NCI-H146 (cell line): ENCODE results near the gene PSTPIP1.
"Not testable (repeated sequence)": the region's sequence is repeated elsewhere in the genome, so short reads cannot be mapped to it uniquely, and the experiment has no call there.

Experiments used
- DNase-seq: peaks from one replicate; lab custom pipeline; 2025; lab: John Stamatoyannopoulos, UW

PSTPIP1 gene

DNA sequence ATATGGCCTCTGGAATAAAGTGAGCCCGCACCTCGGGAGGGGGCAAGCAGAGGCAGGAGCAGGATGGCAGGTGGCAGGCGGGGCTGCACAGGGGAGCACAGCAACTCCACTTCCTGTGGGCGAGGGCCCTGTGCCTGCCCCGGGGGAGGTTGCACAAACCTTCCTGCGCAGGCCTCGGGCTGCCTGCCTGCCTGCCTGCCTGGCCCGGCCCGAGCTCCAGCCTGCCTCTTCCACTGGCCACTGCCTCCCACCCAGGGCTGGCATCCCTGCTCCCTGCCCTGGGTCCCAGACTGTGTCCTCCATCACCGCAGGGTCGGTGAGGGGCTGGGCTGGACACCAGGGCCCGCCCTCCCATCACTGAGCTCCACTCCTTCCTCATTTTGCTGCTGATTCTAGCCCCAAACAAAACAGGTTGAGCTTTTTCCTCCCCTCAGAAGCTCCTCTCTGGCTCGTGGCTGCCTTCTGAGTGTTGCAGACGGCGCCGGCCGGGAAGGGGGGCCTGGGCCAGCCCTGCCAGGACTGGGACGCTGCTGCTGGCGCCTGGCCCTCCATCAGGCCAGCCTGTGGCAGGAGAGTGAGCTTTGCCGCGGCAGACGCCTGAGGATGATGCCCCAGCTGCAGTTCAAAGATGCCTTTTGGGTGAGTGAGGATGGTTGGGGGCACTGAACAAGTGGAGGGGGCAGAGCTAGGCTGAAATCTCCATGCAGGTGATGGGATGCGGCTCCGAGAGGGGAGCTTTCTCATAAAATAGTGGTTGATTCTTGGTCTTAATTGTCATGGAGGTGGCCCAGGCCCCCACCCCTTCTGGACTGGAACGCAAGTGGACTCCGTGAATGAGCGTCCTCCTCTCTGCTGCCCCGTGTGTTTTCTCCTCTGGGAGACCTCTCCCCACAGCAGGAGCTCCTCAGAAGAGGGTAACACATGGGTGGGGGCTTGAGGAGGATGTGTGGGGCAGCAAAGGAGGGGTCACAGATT, at the start of gene PSTPIP1:
TSS of gene PSTPIP1 (plus strand) at position 156 of the 975 bp plus-strand sequence. CDS start at position 604, 448 bp downstream.
- DNase-seq, result no peak

DNA sequence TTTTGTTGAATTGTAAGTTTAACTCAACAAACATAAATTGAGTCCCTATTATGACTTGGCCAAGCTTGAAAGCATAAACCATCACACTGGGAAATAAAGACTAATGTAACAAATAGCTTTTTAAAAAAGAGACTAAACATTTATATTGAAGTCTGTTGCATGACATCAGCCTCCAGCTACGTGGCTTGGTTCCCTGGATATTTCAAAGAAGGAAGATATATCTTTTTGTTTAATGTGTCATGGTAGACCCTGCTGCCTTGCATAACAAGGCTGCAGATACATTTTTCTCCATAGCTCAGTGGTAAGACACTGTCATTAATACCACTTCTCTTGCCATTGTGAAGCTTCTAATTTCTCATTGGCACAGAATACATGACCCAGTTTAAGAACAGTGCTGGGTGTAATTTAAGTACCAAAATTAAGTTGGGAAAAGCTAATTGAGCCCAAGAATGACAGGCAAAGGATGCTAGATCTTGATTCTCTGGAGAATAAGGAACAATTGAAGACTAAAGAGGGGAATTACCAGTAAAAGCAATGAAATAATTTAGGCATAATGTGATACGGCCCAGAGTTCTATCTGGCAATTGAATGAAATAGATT, 49.3 kb upstream of the PSTPIP1 start:
- DNase-seq, result no peak

DNA sequence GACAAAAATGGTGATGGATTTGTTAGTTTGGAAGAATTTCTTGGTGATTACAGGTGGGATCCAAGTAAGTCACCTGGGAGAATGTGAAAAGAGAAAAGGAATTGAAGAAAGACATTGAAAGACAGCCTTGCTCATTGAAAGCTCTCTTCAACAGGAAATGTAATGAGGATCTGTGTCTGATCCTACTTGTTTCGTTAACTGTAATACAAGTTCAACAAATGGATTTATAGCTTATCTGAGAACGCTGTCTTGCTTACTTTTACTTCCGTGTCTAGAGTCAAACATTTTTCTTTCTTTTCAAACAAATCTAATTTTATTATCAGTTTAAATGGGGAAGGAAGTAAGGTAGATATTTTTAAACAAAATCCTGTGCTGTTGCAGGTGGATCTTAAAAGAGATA, 47.5 kb upstream of the PSTPIP1 start:
- DNase-seq, result no peak

DNA sequence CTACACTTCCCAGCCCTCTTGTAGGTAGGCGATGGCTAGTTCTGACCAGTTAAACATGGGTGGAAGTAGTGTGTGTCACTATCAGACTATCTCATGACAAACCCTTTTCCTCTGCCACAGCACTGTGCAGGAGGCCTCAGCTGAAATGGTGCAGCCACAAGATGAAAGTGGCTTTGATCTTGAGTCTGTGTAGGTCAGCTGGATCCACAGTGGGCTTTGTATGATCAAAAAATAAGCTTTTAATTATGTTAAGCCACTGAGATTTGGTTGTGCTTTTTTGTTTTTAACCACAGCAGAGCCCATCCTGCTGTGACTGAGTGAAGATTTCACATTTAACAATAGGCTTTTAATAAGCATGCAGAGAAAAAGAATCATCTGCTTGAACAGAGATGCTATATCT, 43.7 kb upstream of the PSTPIP1 start:
- no peak for DNase-seq

DNA sequence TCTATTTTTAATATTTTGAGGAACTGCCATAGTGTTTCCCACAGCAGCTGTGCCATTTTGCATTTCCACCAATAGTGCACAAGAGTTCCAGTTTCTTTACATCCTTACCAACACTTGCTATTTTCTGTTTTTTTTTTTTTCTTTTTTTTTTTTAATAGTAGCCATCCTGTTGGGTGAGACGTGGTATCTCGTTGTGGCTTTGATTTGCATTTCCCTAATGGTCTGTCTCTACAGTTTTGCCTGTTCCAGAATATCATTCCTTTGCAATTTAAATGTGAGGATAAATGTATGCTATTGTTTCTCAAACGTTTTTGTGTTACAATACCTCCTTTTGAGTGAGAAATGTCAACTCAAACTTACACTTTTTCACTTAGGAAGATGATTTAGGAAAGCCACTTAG, 41.0 kb upstream of the PSTPIP1 start:
- no peak for DNase-seq

DNA sequence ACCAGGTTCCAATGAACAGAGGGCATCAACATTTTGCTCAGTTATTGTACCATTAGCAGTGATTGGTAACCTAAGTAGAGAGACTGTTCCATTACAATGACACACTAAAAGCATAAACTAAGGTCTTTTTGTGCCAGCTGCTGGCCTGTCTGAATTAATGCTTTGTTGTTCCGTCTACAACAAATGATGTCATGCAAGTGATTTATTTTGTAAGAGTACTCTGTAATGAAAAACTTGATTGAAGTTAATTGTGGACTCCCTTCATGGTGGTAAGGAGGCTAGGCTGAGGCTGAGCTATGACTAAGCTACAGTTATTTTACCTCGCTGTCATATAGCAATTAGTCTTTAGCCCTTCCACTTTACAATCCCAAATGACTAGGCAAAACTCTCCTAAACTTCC, 40.2 kb upstream of the PSTPIP1 start:
- DNase-seq, result no peak

DNA sequence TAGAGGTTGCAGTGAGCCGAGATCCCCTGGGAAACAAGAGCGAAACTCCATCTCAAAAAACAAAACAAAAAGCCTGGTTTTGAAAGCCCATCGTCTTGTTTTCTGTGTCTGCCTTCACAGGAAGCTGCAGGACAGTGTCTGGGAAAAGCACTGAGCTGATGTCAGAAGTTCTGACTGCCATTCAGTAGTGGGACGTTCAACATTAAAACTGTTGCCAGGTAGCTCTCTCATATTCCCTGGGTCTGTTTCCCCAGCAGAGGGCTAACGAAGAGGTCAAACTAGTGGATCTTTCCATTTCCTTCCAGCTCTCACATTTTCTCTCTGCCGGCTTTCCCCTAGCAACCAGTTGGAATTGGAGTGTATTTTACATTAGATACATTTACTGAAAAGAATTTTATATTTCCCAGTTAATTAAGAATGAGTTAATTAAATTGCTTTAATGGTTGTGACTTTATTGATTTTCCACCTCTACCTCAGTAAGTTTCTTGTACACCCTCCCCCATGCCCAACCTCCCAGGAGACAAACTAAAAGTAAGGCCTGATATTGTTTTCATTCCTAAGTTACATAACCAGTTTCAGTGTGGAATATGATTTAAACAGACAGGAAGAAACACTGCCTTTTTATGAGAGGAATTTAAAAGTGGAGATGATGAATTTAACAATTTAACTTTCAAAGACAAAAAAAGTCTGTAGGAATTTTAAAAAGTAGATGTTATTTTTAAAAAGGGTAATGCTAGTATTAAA, 33.5 kb upstream of the PSTPIP1 start:
- no peak for DNase-seq

DNA sequence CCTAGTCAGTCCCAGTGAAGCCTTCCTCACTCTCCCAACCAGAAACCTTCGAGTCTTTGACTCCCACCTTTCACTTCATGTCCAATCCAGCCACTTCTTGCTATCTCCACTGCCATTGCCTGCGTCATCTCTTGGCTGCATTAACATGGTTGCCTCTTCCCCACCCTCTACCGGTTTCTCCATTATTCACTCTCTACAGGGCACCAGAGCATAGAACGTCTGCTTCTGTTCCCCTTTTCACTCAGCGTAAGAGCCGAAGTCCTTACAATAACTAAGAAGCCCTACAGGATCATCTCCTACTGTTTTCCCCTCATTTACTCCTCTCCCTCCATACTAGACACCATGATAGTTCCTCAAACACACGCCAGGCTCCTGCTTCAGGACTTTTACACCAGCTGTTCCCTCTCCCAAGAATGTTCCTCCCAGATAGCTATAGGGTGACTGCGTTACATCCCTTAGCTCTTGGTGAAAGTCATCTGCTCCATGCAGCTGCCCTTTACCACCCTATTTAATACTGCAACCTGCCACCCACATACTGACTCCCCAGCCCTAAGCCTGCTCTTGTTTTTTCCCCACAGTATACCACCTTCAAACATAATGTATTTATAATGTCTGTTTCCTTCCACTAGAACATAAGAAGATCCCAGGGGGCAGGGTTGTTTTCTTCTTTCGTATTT, 32.5 kb upstream of the PSTPIP1 start:
- DNase-seq, result no peak

DNA sequence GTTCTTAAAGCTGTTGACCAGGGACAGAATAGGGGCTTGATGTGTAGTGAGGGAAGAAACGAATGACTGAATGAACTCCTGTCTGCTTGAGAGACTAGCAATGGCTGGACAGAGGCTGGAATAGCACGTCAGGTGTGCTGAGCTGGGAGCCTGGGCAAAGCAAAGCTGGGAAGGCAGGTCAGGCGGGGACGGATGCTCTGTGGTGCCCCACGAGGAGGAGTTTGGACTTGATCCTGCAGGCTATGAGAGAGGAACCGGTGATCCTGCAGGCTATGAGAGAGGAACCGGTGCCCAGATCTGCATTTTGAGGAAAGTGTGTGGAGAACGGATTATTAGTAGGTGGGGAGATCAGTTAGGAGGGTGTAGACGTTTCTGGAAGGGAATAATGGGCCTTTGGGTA, 31.3 kb upstream of the PSTPIP1 start:
- no peak for DNase-seq

DNA sequence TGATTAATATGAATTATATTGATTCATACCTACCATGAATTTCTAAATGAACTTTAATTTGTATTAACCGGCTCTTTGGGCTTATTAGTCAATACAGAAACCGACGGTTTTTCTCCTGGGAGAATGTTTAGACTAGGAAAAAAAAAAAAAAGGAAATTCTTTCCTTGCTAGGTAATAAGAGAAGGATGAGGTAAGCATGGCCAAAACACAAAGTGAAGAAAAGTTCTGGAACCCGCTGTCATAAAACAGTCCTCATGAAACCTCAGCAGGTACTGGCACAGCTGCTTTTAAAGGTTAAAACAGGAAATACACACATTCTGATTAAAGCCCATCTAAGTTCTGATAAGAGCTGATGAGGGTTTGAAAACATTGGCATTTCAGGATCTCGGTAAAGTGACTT, 30.8 kb upstream of the PSTPIP1 start:
- no peak for DNase-seq

DNA sequence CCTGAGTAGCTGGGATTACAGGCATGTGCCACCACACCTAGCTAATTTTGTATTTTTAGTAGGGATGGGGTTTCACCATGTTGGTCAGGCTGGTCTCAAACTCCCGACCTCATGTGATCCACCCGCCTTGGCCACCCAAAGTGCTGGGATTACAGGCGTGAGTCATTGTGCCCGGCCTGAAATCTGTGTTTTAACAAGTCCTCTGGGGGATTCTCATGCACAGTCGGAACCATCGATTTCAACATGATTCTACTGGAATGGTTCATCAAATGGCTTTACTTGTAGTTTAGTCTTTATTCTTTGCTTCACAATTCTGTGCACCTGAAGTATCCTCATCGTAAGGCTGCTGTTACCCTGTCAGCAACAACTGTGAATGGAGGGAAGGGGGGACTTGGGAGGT, 28.9 kb upstream of the PSTPIP1 start:
- not testable (repeated sequence) for DNase-seq

DNA sequence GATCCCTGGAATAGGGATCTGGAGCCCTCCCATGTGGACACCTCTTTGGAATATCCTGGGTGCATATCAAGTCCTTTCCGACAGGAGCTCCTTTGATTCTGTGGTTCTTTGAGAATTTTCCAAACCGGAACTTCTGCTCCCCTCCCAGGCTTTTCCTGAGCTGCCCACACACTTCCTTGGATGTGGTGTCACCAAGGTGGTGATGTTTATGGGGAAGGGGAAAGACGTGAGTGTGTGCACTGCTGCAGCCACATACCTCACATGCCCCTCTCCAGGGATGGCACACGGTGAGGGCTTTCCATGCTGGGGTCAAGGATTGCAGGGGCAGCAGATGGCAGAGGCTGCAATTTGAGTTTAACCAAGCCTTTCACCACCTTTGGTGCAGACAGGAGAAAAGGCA, 27.9 kb upstream of the PSTPIP1 start:
- DNase-seq, result no peak

DNA sequence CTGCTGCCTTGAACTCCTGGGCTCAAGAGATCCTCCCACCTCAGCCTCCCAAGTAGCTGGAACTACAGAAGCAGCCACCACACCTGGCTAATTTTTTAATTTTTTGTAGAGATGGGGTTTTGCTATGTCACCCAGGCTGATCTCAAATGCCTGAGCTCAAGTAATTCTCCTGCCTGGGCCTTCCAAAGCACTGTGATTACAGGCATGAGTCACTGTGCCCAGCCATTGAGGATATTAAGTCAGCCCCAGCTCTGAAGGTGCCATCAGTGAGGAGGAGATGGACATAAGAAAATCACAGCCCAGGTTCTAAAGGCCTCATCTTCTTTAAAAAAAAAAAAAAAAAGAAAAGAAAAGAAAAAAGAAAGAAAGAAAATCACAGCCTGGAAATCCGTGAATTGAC, 26.6 kb upstream of the PSTPIP1 start:
- no peak for DNase-seq

DNA sequence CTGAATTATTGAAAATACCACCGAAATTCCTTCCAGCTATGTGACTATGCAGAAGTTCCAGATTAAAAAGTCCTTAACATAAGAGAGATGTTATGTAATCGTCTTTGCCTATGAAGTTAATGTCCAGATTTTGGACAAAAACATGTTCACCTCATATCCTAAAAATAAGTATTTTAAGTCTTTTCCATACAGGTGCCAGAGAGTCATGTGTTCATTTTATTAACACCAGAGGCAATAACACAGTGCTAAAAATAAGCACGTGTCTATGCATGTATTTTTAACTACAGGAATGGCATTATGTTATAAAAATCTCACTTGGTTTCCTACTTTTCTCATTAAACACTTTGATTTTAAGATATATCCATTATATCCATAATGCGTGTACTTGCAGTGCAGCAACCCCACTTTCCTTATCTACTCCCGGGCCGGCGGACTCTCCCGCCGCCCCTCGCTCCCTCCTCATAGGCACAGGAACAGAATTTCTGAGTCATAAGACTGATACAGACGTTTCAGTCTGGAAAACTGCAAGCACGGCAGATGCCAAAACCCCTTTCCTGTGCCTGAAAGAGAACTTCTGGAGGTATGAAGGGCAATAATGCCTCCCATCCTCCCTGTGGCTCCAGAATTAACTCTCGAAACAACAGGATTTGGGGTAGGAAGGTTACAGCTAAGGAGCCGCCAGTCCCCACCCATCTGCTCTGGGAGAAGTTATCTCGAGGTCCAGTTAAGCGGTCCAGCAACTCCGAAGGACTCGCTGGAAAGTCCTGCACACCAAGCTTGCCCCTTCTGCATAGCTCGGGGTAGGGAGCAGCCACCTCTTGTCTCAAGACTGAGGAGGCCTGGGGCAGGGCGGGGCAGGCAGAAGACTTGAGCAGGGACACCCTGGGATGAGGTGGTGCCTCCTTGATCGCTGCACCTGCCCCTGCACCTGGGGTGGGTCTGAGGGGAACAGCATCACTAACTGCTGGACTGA, 22.3 kb upstream of the PSTPIP1 start:
- no peak for DNase-seq

DNA sequence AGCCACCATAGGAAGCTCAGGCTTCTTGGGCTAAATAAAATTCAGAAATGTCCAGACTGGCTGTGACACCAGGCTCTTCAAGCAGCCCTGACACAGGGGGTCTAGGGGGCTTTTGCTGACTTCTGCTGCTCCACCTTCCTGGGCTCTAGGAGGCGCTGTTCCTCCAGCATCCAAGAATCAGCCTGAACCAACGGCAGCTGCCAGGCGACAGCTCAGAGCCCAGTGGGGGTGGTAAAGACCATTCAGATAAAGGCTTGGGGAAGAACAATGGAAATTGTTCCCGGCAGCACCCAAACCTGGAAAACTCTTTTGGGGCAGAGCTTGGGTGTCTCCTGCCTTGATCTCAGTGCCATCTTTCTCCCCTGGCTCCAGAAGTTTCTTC, 21.6 kb upstream of the PSTPIP1 start:
- peak; percentile 64 for DNase-seq

DNA sequence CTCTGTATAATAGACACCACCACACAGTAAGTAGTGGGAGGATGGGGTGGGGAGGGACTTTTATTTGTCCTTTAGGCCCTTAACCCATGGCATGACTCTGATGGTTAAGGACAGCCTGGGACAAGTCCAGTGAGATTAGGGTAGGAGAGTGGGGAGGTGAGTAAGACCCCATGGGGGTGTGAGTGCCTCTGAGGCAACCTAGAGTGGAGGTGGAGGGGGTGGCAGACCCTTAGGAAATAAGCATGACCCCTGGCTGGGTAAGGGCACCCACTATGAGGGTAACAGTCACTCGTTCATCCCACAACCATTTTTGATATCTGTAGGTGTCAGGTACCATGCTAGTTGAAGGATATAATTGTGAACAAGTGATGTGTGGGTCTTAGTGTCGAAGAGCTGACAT, 21.0 kb upstream of the PSTPIP1 start:
- DNase-seq, result no peak

DNA sequence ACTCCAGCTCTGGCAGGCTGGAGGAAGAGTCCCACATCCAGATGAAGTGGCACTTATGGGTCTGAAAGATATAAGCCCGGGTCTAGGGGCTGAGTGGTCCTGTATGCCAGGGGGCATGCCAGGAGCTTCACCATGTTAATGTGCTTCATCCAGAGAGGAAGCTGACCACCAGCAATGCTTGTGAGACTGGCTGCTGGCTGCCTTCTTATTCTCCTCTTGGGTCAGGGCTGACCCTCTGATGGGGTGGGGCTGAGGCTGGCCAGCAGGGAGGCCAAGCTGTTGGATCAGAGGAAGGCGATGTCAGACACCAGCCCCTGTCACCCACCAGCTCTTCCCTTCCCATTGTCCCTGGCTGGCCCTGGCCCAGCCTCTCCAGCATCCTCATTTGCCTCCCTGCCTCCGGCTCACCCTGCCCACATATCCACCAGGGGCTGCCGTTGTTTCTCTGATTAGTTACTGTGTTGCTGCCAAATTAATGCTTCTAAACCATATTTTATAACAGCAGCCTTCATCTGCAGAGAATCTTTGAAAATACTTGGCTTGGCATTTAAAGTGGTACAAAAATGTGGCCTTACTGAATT, 20.4 kb upstream of the PSTPIP1 start:
- no peak for DNase-seq

DNA sequence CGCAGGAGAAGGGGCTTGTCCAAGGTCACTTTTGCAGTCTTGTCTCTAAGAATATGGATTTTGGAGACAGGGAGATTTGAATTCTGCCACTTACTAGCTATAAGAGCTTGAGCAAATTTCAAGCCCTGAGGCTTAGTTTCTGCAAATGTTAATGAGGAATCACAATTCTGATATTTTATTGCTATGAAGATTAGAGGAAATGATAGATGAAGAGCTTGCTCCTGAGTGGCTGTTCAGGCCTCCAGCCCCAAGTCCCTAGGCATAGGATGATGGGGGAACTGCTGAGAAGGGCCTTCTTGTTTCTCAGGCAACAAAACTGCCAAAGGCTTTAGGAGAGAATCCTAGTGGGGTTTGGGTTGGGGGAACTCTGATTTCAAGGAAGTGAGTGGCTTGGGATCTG, 18.8 kb upstream of the PSTPIP1 start:
- no peak for DNase-seq

DNA sequence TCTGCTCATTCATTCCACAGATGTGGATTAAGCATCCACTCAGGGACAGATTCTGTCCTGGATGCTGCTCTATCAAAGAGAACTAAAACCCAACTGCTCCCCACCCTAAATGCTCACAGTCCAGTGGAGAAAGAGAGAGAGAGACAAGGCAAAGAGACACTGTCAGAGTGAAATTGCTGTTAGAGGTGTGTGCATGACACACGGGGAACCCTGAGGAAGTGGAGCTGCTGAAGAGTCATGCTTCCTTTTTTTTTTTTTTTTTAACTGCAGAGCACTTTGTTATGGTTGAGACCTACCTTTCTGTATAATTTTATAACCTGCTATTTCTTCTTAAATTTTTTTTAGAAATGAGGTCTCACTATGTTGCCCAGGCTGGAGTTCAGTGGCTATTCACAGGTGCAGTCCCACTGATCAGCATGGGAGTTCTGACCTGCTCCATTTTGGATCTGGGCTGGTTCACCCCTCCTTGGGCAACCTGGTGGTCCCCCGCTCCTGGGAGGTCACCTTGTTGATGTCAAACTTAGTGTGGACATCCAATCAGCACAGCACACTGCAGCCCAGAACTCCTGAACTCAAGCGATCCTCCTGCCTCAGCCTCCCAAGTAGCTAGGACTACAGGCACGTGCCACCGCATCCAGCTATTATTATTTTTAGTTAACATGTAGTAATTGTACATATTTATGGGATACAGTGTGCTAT, 18.2 kb upstream of the PSTPIP1 start:
- DNase-seq, result no peak
